ENCODE measurements around the gene SLC6A13. TPM values are rescaled to one million over a fixed set of nuclear protein-coding genes. Genes with fewer than 3 reads are reported as not detected.
A peak's percentile ranks its signal among the peaks of the same experiment; 100 is the strongest.

SLC6A13 gene
- total and polyA plus RNA-seq, 4 donors, result 0.23 to 12.0 (median 7.5) TPM

- TF ChIP-seq REST (IDR thresholded peaks at IDR 0.05), result no peak
- TF ChIP-seq RXRA (IDR thresholded peaks at IDR 0.05), result no peak
- no peak for TF ChIP-seq HNF4A (conservative IDR thresholded peaks at IDR 0.05)
Observed at GRCh38 chr12:291153-291723, 28.6 kb upstream of the SLC6A13 start (continued).

GRCh38 chr12:288687-289086 lies 26.1 kb upstream of the SLC6A13 start:
- Histone ChIP-seq H3K4me1 (ENCODE audit: control insufficient read depth in 4 of 4, insufficient read depth in 4 of 4, low read length in 3 of 4) (no peaks in the 10 kb centered on the region), H3K36me3 (ENCODE audit: control insufficient read depth in 4 of 4, insufficient read depth in 3 of 4, low read depth in 1 of 4, low read length in 3 of 4) (peaks cover 3 to 33% (median 31%) of the 10 kb centered on the region in 4 donors), H3K9ac (ENCODE audit: low read depth in 1 of 2, low read length in 2 of 2) (no peak overlapping the region), H3K27ac (ENCODE audit: low read depth in 1 of 2, low read length in 2 of 2) (no peak overlapping the region), H3K27me3 (ENCODE audit: control insufficient read depth in 4 of 4, insufficient read depth in 4 of 4, low read length in 3 of 4) (no peaks in the 10 kb centered on the region), H3K9me3 (ENCODE audit: control insufficient read depth in 4 of 4, low read length in 3 of 4) (no peaks in the 10 kb centered on the region), H3K4me3 (ENCODE audit: low read depth in 1 of 3, low read length in 3 of 3) (no peak overlapping the region)
- TF ChIP-seq FOXA2 (IDR thresholded peaks at IDR 0.05) (no peak), HNF4A (conservative IDR thresholded peaks at IDR 0.05) (peak; percentile 5 to 19), FOXA1 (IDR thresholded peaks at IDR 0.05) (no peak), TAF1 (conservative IDR thresholded peaks at IDR 0.05) (no peak), CTCF (IDR thresholded peaks at IDR 0.05; ENCODE audit: low read depth, low read length, missing input control) (no peak), HNF4G (IDR thresholded peaks at IDR 0.05) (no peak), ZBTB33 (IDR thresholded peaks at IDR 0.05) (no peak), RAD21 (IDR thresholded peaks at IDR 0.05) (peak in 1 of 2 donors; percentile 16), GABPA (IDR thresholded peaks at IDR 0.05 in 1 of 2, conservative IDR thresholded peaks at IDR 0.05 in 1 of 2) (no peak), ATF3 (IDR thresholded peaks at IDR 0.05) (no peak), RXRA (IDR thresholded peaks at IDR 0.05) (peak in 1 of 2 donors; percentile 4), NR2F2 (IDR thresholded peaks at IDR 0.05) (no peak), YY1 (IDR thresholded peaks at IDR 0.05) (no peak), JUND (IDR thresholded peaks at IDR 0.05) (no peak), EGR1 (IDR thresholded peaks at IDR 0.05; ENCODE audit: low read depth in 2 of 2) (no peak), SP1 (IDR thresholded peaks at IDR 0.05) (peak; percentile 13), REST (IDR thresholded peaks at IDR 0.05) (no peak), MAX (IDR thresholded peaks at IDR 0.05) (no peak)
- DNase-seq (ENCODE audit: low spot score), result no peak
- WGBS, result 65% methylated on average over 5 of the region's 5 CpGs

All from liver (tissue), 9 donors.